Body of pancreas (tissue), 4 donors: ENCODE data around the gene TMA7.

Experiments
- POLR2A ChIP-seq, 3 donors: fragments of 450-650 bp; IDR thresholded peaks; one replicate each; pipeline ENCODE4 v1.6.1; 2016; ENCODE audit warnings: antibody characterized with exemption in 3 of 3, mild to moderate bottlenecking in 2 of 3
- TF ChIP-seq, protein P1 (sequence below), 7 experiments: fragments of 450-650 bp in 4 of 7; fragments of 200-600 bp in 3 of 7; sonication (generic) in 3 of 7; IDR thresholded peaks; one replicate each; pipeline ENCODE4 v1.5.1; 2016 to 2019; ENCODE audit warnings: antibody characterized with exemption in 7 of 7

DNA sequence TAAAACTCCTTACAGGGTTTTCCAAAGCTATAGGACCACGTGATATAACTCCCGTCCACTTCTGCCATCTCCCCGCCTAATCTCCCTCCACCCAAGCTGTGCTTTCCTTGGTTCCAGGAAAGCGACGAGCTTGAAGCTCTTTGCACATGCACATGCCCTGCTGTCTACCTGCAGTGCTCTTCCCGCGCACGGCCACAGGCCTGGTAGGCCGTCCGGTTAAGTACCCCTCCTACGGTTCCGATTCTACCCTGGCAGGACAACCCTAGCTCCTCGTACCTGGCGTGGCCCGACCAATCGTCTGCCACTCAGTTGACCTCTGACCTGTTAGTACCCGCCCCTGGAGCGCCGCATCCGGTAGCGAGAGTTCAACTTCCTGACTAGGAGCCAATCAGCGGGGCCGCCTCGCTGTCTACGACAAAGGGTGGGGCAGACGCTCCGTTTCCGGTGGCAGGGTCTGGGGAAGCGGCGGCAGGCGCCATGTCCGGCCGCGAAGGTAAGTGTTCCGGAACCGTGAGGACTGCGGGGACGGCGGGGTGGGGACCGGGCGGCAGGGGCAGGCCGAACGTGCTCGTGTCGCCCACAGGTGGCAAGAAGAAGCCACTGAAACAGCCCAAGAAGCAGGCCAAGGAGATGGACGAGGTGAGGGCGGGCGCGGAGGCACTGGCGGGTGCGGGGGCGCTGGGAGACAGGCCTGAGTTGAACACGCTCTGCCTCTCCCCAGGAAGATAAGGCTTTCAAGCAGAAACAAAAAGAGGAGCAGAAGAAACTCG is at the start of gene TMA7, which contains the start of gene CCDC51:
- TF ChIP-seq, protein P1, sequence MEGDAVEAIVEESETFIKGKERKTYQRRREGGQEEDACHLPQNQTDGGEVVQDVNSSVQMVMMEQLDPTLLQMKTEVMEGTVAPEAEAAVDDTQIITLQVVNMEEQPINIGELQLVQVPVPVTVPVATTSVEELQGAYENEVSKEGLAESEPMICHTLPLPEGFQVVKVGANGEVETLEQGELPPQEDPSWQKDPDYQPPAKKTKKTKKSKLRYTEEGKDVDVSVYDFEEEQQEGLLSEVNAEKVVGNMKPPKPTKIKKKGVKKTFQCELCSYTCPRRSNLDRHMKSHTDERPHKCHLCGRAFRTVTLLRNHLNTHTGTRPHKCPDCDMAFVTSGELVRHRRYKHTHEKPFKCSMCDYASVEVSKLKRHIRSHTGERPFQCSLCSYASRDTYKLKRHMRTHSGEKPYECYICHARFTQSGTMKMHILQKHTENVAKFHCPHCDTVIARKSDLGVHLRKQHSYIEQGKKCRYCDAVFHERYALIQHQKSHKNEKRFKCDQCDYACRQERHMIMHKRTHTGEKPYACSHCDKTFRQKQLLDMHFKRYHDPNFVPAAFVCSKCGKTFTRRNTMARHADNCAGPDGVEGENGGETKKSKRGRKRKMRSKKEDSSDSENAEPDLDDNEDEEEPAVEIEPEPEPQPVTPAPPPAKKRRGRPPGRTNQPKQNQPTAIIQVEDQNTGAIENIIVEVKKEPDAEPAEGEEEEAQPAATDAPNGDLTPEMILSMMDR (IDR thresholded peaks at IDR 0.05) = no peak
- TF ChIP-seq POLR2A (IDR thresholded peaks at IDR 0.05) = peak; percentile 81 to 94 (median 90)
